ENCODE measurements around the gene SDS. TPM values are rescaled to one million over a fixed set of nuclear protein-coding genes. Genes with fewer than 3 reads are reported as not detected.
A peak's percentile ranks its signal among the peaks of the same experiment; 100 is the strongest.

Gene SDS
- total and polyA plus RNA-seq, 2 donors (not counting 3 experiments of a cell fraction or from before 2014, with no cell fraction given), result not detected

- ChIA-PET CTCF (interaction anchor here (2.2 to 2.4 kb wide), 2 partner anchors 14 to 473 kb away, joined by 10 read pairs; no protein-coding TSS in a partner anchor), POLR2A (no interaction called here)
- H3K27me3 ChIP-seq (ENCODE audit: control insufficient read depth in 2 of 2, insufficient read depth in 2 of 2, low read length in 2 of 2), result peaks cover 0 to 2% of the 10 kb centered on the region in 2 experiments
- no peak overlapping the region for H2AFZ ChIP-seq (ENCODE audit: low read depth, low read length)
- no peaks in the 10 kb centered on the region for H3K4me1 ChIP-seq (ENCODE audit: control insufficient read depth, extremely low read depth, insufficient read depth, low read length)
- H4K20me1 ChIP-seq (replicated peaks; ENCODE audit: control insufficient read depth, extremely low read depth, insufficient read depth, low read length), result no peaks in the 10 kb centered on the region
- no peak overlapping the region for H3K4me3 ChIP-seq (replicated peaks in 1 of 3; ENCODE audit: insufficient read depth in 1 of 3, low read depth in 1 of 3, low read length in 3 of 3)
- TF ChIP-seq CTCF (IDR thresholded peaks at IDR 0.05; ENCODE audit: extremely low read depth in 1 of 2, insufficient read depth in 1 of 2, low read depth in 1 of 2, low read length in 2 of 2) (peak; percentile 68 to 80), MAX (IDR thresholded peaks at IDR 0.05; ENCODE audit: insufficient read depth, insufficient read length) (no peak)
- intact Hi-C loops (cut with micrococcal nuclease), result no loop called here
- no peaks in the 10 kb centered on the region for H3K36me3 ChIP-seq (ENCODE audit: control insufficient read depth in 2 of 2, extremely low read depth in 1 of 2, insufficient read depth in 2 of 2, low read length in 2 of 2)
- FAIRE-seq (peak; percentile 67), DNase-seq (ENCODE audit: low read depth, low spot score) (peak; percentile 44)
- BruUV-seq (replicated peaks), result no TSS peak
- H3K4me2 ChIP-seq (ENCODE audit: insufficient read depth, low read length), result no peak overlapping the region
- dilution Hi-C loops (cut with MboI; ENCODE audit: extremely low pct_ligation_motif_present, low sequenced_read_pairs), result no loop called here
- no peak overlapping the region for H3K27ac ChIP-seq (ENCODE audit: insufficient read depth, low read depth, low read length)
- no peaks in the 10 kb centered on the region for H3K79me2 ChIP-seq (ENCODE audit: control insufficient read depth, insufficient read depth, low read length)
- no peaks in the 10 kb centered on the region for H3K9me3 ChIP-seq (replicated peaks; ENCODE audit: control insufficient read depth, insufficient read depth, low read length)
- H3K9ac ChIP-seq (replicated peaks; ENCODE audit: extremely low read depth, insufficient read depth, low read length), result no peak overlapping the region
- no peaks in the 10 kb centered on the region for H3K9me1 ChIP-seq (replicated peaks; ENCODE audit: control insufficient read depth, extremely low read depth, insufficient read depth, low read length)
Observed at GRCh38 chr12:113439606-113440030, 35.9 kb upstream of the SDS start.

DNA sequence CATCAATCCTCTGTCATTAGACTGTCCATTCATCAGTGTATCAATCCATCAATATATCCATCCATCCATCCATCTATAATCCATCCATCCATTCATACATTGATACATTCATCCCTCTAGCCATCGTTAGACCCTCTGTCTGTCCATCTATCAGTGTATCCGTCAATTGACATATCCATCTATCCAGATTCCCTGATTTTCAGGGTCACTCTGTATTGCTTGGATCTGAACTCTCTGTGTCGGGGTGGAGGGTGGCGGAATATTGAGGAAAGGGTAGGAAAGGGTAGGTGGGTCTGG lies 35.6 kb upstream of the SDS start:
- Histone ChIP-seq H3K9me1 (replicated peaks; ENCODE audit: control insufficient read depth, extremely low read depth, insufficient read depth, low read length) (no peaks in the 10 kb centered on the region), H2AFZ (ENCODE audit: low read depth, low read length) (no peak overlapping the region), H3K27ac (ENCODE audit: insufficient read depth, low read depth, low read length) (no peak overlapping the region), H3K27me3 (ENCODE audit: control insufficient read depth in 2 of 2, insufficient read depth in 2 of 2, low read length in 2 of 2) (peaks cover 0 to 2% of the 10 kb centered on the region in 2 experiments), H3K36me3 (ENCODE audit: control insufficient read depth in 2 of 2, extremely low read depth in 1 of 2, insufficient read depth in 2 of 2, low read length in 2 of 2) (no peaks in the 10 kb centered on the region), H3K9me3 (replicated peaks; ENCODE audit: control insufficient read depth, insufficient read depth, low read length) (no peaks in the 10 kb centered on the region), H3K79me2 (ENCODE audit: control insufficient read depth, insufficient read depth, low read length) (no peaks in the 10 kb centered on the region), H4K20me1 (replicated peaks; ENCODE audit: control insufficient read depth, extremely low read depth, insufficient read depth, low read length) (no peaks in the 10 kb centered on the region), H3K4me3 (replicated peaks in 1 of 3; ENCODE audit: insufficient read depth in 1 of 3, low read depth in 1 of 3, low read length in 3 of 3) (no peak overlapping the region), H3K4me2 (ENCODE audit: insufficient read depth, low read length) (no peak overlapping the region), H3K4me1 (ENCODE audit: control insufficient read depth, extremely low read depth, insufficient read depth, low read length) (no peaks in the 10 kb centered on the region), H3K9ac (replicated peaks; ENCODE audit: extremely low read depth, insufficient read depth, low read length) (no peak overlapping the region)
- intact Hi-C loops (cut with micrococcal nuclease) (no loop called here), dilution Hi-C loops (cut with MboI; ENCODE audit: extremely low pct_ligation_motif_present, low sequenced_read_pairs) (no loop called here)
- CTCF ChIA-PET, result interaction anchor here (2.4 kb wide), 1 partner anchor 473 kb away, joined by 10 read pairs; no protein-coding TSS in a partner anchor
- POLR2A ChIA-PET, result no interaction called here
- DNase-seq (ENCODE audit: low read depth, low spot score) (no peak), FAIRE-seq (no peak)
- no TSS peak for BruUV-seq (replicated peaks)
- TF ChIP-seq FOS (IDR thresholded peaks at IDR 0.05; ENCODE audit: borderline replicate concordance, insufficient read depth, low read length) (no peak), MAX (IDR thresholded peaks at IDR 0.05; ENCODE audit: insufficient read depth, insufficient read length) (no peak), MYC (IDR thresholded peaks at IDR 0.05; ENCODE audit: low read depth, low read length) (no peak), POLR2AphosphoS5 (IDR thresholded peaks at IDR 0.05; ENCODE audit: insufficient read depth, low read depth, low read length) (no peak), GATA2 (IDR thresholded peaks at IDR 0.05; ENCODE audit: insufficient read depth, insufficient read length, low read depth, low read length) (no peak), POLR2A (IDR thresholded peaks at IDR 0.05; ENCODE audit: low read depth, low read length) (no peak), JUN (IDR thresholded peaks at IDR 0.05; ENCODE audit: borderline replicate concordance, insufficient read depth, insufficient read length, low read depth) (no peak), EZH2 (IDR thresholded peaks at IDR 0.05; ENCODE audit: borderline replicate concordance, low read depth, low read length, severe bottlenecking) (no peak), CTCF (IDR thresholded peaks at IDR 0.05; ENCODE audit: extremely low read depth in 1 of 2, insufficient read depth in 1 of 2, low read depth in 1 of 2, low read length in 2 of 2) (no peak)
